ENCODE measurements around the gene FXYD3.

The FXYD3 gene

DNA sequence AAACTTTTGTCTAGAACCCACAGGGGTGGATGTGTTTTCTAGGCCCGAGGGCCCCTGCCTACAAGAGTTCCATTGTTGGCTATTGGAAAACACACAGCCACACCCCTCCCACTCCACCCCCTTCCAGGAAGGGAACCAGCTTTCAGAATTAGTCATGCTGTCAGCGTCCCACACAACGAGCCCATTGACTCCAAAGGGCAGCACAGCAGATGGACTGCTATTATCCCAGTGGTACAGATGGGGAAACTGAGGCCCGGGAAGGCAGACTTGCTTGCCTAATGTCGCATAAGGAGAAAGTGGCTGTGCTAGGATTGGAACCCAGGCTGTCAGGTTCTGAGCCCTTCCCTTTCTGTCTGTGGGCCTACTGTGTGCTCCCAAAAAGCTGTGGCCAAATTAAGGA, 8.1 kb upstream of the FXYD3 start:
- peak; percentile 75 to 86 for DNase-seq

DNA sequence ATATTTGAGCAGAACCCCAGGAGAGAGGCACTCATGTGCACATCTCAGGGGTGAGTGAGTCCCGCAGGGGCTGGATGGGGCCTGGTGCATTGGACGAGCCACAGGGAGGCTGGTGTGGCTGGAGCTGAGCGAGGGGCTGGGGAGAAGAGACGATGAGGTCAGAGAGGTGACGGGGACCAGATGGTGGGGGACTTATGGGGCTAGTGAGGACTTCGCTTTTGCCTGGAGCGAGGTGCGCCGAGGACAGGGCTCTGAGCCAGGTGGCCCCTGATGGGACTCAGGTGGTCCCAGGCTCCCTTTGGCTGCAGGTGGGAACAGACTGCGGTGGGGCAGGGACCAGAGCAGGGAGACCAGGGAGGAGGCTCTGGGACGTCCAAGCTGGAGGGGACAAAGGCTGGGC, 6.9 kb upstream of the FXYD3 start:
- no peak for DNase-seq

DNA sequence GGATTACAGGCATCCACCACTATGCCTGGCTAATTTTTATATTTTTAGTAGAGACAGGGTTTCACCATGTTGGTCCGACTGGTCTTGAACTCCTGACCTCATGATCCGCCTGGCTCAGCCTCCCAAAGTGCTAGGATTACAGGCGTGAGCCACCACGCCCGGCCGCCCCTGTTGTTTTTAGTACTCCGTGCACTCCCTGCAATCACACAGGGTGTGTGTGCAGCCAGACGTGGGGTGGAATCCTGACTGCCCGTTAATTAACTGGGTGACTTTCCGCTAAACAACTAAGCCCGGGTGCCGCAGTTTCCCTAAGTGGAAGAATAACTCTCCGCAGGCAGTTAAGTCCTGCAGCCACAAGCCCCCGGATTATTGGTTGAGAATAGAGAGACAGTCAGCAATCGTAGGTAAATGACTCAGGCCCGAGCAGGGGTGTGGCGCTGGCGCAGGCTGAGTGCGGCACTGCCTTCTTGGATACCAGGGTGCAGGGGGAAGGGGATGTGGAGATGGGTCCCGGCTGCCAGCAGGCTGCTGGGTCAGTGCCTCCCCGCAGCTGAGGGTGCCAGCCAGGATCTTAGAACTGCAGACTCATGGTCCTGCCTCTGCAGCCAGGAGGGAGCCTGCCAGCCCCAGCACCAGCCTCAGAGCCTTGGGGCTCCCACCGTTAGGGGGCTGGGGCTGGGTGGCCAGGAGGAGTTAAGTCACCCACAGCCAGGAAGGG, 6.1 kb upstream of the FXYD3 start:
- DNase-seq: no peak

DNA sequence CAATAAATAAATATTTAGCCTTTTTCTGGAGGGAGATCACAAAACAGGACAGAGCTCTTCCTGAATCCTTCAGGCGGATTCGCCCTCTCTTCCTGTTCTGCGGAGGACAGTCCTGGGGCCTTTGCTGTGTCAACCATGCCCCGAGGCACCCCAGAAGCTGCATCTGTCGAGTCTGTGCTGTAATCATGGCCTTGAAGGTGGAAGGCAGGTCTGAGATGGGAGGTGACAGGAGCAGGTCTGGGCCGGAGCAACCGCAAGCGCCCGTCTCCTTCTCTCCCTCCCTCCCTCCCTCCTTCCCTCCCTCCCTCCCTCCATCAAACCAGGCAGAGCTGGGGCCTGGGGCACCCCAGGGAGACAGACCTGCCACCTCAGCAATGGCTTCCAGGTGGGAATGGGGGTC, 4.6 kb upstream of the FXYD3 start:
- no peak for DNase-seq

DNA sequence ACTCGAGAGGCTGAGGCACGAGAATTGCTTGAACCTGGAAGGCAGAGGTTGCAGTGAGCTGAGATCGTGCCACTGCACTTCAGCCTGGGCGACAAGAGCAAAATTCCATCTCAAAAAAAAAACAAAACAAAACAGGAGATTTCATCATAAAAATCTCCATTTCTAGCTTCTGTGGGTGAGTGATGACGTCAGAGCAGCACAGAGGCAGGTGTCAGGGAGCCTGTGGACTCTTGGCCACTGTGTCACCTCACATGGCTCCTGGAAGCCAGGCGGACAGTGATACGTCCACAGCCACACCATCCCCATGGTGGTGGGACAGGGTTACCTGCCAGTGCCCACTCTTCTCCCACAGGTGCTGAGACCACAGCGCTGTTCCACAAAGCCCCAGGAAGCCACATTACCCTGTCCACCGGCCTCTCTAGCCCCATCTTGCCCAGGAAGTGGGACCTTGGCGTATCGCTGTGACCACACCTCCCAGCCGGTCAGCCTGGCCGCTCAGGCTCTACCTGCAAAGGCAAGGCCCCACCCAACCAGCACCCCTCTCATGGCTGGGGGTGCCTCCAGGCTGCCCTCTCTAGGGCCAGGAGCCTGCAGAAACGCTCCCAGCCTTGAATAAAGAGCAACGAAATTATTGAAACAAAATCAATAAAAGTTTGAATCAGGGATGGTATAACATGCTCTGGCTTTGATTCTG, 2.5 kb upstream of the FXYD3 start:
- peak in 1 of 2 donors; percentile 25 for DNase-seq

DNA sequence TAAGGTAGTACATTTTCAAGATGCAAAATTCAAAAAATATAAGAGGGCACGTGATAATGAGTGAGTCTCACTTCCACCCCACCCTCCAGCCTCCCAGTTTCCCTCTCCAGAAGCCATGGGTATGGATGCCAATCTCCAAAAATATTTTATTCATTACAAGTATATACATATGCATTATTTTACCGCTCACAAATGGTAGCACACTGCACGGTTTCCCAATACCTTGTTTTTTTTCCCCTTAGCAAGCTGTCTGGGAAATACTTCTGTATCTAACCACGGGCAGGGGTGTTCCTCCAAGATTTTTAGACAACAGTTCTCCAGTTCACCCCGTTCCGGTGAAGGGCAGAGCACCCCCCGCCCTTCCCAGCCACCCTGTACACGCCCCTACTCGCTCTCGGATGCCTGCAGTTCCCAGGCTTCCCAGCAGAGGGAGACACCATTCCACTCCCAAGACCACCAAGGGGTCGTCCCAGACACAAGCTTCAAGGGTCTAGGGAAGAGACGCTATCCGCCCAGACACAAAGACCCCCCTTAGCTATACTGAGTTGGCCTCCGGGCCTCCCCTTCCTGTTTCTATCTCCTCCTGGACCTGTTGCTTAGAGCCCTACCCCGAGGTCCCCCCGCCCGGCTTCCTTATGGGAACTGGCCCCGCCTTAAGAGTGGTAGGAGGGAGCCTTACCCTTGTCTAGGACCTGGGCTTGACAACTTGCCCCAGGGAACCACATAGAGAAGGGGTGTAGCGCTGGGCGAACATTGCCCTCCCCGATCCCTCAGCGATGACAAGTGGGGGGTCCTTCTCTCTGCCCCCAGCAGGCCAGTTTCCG, 1.1 kb upstream of the FXYD3 start:
- peak in 1 of 2 donors; percentile 70 for DNase-seq

DNA sequence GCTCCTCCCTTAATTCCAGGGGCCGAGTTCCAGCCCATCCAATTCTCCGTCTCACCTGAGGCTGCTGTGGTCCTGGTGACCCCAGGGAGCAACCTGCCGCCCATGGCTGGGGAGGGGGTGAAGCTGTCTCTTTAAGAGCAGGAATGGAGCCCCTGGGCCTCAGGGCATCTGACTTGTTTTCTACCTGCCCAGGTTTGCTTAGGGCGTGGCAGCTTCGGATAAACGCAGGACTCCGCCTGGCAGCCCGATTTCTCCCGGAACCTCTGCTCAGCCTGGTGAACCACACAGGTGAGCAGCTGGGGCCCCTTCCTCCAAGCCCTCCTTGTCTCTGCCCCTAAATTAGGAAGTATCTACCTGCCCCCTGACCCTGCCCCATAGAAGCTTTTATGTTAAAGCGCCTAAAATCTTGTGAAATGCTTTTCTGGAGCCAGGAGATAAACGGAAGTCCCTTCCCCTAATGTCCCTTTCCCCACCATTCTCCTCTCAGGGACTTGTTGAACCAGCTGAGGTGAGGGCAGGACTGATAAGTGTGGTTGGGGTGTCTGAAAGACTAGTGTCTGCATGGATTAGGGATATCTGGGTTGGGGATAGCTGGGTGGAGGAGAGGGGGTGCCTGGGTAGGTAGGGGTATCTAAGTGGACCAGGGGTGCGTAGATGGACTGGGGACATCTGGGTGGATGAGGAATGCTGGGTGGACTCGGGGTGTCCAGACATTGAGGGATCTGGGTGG, 614 bp downstream of the FXYD3 start:
- DNase-seq: no peak

DNA sequence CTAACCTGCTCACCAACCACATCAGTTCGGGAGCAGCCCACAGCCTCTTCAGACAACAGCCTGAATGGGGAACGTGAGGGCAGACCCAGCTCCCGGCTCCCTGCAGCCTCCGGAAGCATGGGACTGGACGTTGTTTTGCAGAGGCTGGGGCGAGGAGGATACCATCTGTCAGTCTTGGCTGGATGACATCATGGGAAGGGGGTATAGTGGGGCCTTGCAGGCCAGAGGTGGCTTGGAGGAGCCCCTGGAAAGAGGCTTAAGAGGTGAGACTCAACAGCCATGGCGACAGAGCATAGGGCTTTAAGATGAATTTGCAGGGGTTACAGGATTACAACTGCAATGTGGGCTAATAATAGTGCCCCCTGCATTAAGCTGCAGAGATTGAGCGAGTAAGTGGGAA, 1.5 kb downstream of the FXYD3 start:
- no peak for DNase-seq

DNA sequence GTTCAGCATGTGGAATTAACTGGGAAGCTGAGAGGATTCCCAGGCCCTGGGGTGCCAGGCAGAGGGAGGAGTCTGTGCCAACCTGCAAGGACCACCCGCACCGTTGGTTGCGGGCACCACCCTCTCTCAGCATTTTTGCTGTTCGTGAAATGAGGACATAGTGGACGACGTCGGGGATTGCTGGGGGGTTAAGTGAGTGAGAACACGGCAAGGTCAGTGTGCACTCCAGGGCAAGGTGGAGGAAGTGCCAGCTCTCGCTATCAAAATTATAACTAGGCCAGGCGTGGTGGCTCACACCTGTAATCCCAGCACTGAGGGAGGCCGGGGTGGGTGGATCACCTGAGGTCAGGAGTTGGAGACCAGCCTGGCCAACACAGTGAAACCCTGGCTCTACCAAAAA, 2.2 kb downstream of the FXYD3 start:
- DNase-seq: no peak

DNA sequence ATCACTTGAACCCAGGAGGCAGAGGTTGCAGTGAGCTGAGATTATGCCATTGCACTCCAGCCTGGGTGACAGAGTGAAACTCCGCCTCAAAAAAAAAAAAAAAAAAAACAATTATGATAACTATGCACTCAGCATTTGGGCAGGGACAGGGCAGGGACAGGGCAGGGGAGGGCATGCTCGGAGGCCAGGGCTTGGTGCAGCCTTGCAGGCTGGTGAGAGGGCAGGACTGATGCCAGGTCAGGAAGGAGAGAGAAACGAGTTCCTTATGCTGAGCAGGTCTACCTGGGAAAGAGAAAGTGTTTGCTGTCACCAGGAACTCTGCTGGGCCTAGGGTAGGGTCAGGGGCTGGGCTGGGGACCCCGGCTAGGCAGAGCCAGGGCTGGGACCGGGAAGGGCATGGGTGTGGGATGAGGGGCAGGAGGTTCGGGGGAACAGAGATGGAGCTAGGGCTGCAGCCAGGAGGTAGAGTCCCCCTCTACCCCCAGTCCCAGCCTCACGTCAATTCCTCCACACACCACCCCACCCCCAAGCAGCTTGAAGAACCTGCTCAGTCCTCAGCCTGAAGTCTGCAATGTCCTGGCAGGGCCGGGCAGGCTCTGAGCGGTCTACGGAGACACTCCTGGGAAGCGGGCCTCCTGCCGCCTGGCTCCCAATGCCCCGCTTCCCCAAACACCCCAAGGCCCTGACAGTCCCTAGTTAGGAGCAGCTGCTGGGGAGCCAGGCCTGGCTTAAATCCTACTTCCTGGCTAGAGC, 2.8 kb downstream of the FXYD3 start:
- no peak for DNase-seq

DNA sequence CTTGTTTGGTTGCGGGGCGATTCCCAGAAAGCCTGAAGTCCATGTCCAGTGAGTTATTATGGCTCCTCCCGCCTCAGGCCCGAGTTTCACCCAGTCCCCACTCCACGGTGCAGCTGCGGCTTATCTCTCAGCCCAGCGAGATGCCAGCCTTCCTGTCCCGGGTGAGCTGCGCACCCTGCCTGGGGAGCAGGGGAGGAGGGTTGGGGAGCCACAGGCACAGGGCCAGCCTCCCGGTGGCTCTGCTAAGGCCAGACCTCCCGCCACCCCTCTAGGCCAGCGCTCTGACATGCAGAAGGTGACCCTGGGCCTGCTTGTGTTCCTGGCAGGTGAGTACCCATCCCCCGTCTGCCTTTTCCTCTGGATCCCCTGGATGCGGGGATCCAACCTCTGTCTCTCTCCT, 3.5 kb downstream of the FXYD3 start:
- no peak for DNase-seq

DNA sequence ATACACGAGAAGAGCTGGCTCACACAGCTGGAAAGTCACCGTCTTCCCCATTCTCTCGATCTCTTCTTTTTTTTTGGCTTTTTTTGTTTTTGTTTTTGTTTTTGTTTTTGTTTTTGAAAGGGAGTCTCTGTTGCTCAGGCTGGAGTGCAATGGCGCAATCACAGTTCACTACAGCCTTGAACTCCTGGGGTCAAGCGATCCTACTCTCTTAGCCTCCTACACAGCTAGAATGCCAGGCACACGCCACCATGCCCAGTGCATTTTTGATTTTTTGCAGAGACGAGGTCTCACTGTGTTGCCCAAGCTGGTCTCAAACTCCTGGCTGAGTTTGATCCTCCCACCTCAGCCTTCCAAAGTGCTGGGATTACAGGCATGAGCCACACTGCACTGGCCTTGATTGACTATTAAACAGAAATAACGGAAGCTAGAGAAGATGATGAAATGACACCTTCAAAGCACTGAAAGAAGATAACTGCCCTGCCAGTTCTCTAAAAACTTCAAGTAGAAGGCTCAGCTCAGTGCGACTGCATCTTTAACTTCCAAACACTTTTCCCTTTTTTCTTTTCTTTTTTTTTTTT, 4.0 kb downstream of the FXYD3 start:
- peak; percentile 29 to 53 for DNase-seq

DNA sequence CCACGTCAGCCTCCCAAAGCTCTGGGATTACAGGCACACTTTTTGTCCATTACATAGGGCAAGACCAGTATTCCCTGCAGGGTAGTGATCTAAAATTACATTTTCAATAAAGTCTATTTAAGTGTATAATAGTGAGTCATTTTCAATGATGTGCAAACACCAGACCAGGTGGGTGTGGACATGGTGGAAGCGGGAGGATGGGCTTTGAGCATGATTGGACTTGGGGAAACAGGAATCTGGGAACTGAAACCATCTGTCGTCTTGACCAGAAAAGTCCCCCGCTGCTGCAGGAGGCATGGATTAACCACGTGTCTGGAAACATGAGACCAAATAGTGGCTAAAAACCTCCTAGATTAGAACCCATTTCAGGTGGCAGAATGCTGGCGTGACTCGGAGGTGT, 4.9 kb downstream of the FXYD3 start:
- peak; percentile 88 to 97 for DNase-seq

DNA sequence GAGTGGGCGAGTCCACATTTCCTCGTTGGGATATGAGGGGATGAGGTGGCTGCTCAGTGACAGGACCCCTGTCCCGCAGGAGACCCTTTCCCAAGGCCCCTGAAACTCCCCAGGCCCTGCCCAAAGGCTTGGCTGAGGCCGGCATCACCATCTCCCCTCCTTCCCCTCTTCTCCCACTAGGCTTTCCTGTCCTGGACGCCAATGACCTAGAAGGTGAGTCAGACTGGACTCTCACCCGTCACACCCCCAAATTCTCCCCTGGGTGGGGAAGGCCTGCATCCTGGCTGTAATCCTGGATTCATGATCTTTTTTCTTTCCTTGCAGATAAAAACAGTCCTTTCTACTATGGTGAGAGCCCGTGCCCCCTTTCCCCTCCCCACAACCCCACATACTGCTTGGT, 5.3 kb downstream of the FXYD3 start:
- DNase-seq: peak in 1 of 2 donors; percentile 53

DNA sequence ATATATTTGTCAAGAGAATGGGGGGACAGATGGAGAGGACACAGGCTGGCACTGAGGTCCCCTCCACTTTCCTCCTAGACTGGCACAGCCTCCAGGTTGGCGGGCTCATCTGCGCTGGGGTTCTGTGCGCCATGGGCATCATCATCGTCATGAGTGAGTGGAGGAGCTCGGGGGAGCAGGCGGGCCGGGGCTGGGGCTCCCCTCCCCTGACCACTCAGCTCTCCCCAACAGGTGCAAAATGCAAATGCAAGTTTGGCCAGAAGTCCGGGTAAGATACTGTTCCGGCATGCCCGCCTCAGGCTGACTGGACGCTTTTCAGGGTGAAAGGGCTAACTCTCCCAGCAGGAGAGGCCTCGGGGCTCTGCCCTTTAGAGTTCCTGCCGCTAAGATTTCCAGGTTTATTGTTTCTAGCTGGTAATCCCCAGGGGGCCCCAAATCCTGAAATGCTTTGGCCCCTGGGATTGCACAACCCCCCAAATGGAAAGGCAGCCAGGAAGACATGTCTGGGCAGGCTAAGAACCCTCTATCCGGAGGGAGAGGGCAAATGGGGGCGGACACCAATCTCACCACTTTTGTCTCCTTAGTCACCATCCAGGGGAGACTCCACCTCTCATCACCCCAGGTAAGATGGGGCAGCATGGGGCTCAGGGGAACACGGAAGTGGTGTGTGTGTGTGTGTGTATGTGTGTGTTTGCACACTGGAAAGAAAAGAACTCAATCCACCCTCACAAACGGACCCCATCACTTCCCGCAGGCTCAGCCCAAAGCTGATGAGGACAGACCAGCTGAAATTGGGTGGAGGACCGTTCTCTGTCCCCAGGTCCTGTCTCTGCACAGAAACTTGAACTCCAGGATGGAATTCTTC, 7.3 kb downstream of the FXYD3 start:
- no peak for DNase-seq

DNA sequence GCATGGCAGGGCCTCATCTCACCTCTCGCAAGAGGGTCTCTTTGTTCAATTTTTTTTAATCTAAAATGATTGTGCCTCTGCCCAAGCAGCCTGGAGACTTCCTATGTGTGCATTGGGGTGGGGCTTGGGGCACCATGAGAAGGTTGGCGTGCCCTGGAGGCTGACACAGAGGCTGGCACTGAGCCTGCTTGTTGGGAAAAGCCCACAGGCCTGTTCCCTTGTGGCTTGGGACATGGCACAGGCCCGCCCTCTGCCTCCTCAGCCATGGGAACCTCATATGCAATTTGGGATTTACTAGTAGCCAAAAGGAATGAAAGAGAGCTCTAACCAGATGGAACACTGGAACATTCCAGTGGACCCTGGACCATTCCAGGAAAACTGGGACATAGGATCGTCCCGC, 8.0 kb downstream of the FXYD3 start:
- DNase-seq: peak; percentile 45 to 74

DNA sequence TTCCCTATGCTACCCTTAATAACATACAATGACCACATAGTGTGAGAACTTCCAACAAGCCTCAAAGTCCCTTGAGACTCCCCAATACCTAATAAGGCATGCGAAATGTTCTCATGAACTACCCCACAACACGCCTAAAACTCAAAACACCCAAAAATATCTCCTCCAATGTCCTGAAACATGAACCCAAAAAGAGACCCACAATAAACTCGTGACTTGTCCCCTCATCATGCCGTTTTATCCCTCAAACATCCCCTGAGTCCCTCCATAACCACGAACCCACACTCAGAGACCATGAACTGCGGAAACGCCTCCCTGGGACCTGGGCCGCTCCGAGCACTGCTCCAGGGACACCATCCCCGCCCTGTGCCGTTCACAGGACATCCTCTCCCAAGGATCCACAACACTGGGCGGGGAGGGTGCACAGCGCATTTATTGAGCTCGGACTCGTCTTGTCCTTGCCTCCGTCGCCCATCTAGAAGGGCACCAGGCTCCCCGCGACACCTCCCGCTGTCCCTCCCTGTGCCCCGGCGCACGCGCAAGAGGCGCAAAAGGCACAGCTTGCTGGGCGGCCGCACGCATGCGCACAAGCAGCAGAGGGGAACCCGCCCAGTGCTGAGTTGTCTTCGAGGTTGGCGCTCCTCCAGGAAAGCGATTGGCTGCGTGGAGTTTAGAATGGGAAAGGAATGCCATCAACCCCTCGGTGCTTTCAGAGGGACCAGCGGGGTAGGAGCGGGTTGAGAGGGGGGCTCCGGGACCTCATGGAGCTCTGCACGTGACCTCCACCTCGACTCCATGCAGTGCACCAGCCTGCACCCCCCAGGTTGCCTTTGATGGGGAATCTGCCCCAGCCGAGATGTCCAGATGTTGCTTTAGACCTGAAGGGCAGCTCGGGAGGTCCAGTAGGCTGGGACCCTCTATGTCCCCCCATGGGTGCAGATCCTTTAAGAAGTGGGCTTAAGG, 8.8 kb downstream of the FXYD3 start:
- peak; percentile 80 to 87 for DNase-seq

DNA sequence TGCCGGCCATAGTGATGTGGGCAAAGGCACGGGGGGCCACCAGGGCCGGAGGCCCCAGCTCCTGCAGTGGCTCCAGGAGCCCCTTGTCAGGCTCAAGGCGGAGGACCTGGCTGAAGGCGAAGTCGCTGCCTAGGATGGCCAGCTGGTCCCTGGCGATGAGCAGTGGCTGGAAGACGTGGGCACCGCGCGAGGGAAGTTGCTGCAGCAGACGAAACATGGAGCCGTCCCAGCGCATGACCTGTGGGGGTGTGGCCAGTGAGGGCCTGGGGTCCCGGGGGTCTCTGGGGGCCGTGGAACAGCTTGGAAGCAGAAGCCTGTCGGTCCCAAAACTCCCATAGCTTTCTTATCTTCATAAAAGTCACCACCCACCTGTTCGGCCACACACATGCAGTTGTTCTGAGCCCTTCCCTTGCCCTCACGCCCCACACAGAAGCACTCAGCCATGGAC, 9.7 kb downstream of the FXYD3 start:
- no peak for DNase-seq

DNA sequence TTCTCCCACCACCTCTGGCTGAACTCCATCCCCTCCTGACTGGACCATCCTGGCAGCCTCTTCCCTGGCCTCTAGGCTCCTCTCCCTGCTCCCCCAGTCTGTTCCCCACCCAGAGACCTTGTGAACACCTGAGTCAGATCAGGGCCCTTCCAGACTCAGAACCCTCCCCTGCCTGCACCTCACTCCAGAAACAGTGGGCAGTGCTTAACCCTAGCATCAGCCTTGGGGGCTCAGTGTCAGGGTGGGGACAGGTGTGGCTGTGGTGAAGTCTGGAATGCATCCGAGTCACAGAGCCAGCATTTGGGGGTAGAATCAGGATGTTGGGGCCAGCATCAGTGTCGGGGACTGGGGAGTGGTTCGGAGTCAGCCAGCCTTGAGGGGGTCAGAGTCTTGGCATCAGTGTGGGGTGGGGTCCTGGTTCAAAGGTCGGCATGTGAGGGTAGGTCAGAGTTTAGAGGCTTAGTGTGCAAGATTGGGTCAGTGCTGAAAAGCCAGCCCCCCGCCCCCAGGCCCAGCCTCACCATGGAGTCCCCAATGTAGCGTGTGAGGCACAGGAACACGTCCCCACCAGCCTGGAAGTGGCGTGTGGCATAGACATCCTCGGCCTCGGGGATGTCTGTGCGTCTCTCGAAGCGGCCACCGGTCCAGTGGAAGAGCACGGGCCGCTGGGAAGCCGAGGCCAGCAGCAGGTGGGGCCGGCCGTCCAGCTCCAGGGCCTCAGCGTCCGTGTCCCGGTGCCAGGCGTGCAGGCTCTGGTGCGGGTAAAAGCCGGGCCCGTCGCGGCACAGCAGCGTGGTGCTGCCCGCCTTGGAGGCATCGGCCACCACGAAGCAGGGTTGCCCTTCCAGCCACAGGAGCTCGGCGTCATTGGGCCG, 10.4 kb downstream of the FXYD3 start:
- DNase-seq: no peak

Data from inflammatory macrophage treated with lipopolysaccharide for 1 hour (primary cell).